Transverse colon (tissue), 3 donors: ENCODE data around the gene RBM20.

Experiments used
- CTCF ChIP-seq, 5 experiments: fragments of 200-600 bp in 3 of 5; fragments of 450-650 bp in 2 of 5; sonication (generic) in 3 of 5; IDR thresholded peaks; 1 replicate in 2 of 5; 2 replicates in 3 of 5; pipeline ENCODE4 v1.5.1; 2016 to 2017; ENCODE audit warnings: antibody characterized with exemption in 5 of 5, inconsistent platforms in 3 of 5, mild to moderate bottlenecking in 2 of 5, moderate library complexity in 1 of 5
- POLR2A ChIP-seq: fragments of 450-650 bp; IDR thresholded peaks from one replicate; pipeline ENCODE4 v1.6.1; 2016; ENCODE audit warnings: antibody characterized with exemption, mild to moderate bottlenecking, moderate library complexity

GRCh38 chr10:110642204-110643034 is 1.7 kb upstream of the RBM20 start:
- TF ChIP-seq CTCF (IDR thresholded peaks at IDR 0.05) (no peak), POLR2A (no peak)
